ENCODE results near the gene PRKD2.

Gene PRKD2

GRCh38 chr19:46661735-46662592, 55.0 kb downstream of the PRKD2 start:
- DNase-seq (ENCODE audit: low read depth in 3 of 3): peak in 2 of 3 experiments; percentile 55 to 60

- peak; percentile 100 for DNase-seq (ENCODE audit: low read depth in 3 of 3)
Measured at GRCh38 chr19:46661020-46661731, 55.7 kb downstream of the PRKD2 start, which contains the start of gene DACT3. Gene DACT3, minus strand, starts transcription at chr19:46661182. Its CDS starts 118 bp downstream, at chr19:46661064.

GRCh38 chr19:46660551-46661019, 56.3 kb downstream of the PRKD2 start:
- no peak for DNase-seq (ENCODE audit: low read depth in 3 of 3)

GRCh38 chr19:46660008-46660517, 56.9 kb downstream of the PRKD2 start:
- no peak for DNase-seq (ENCODE audit: low read depth in 3 of 3)

GRCh38 chr19:46659151-46660007, 57.5 kb downstream of the PRKD2 start:
- DNase-seq (ENCODE audit: low read depth in 3 of 3): no peak

GRCh38 chr19:46656541-46656940, 60.4 kb downstream of the PRKD2 start:
- no peak for DNase-seq (ENCODE audit: low read depth in 3 of 3)

GRCh38 chr19:46654621-46655152, 62.2 kb downstream of the PRKD2 start:
- no peak for DNase-seq (ENCODE audit: low read depth in 3 of 3)

- DNase-seq (ENCODE audit: low read depth in 3 of 3): no peak
Measured at GRCh38 chr19:46650445-46650844, 66.5 kb downstream of the PRKD2 start.

GRCh38 chr19:46648961-46649960, 67.7 kb downstream of the PRKD2 start:
- DNase-seq (ENCODE audit: low read depth in 3 of 3): no peak

- DNase-seq (ENCODE audit: low read depth in 3 of 3): no peak
Measured at GRCh38 chr19:46648060-46648960, 68.6 kb downstream of the PRKD2 start.

- no peak for DNase-seq (ENCODE audit: low read depth in 3 of 3)
Measured at GRCh38 chr19:46646402-46646801, 70.5 kb downstream of the PRKD2 start.

- DNase-seq (ENCODE audit: low read depth in 3 of 3): no peak
Measured at GRCh38 chr19:46644720-46645119, 72.2 kb downstream of the PRKD2 start.

- DNase-seq (ENCODE audit: low read depth in 3 of 3): no peak
Measured at GRCh38 chr19:46640656-46641055, 76.3 kb downstream of the PRKD2 start.

- DNase-seq (ENCODE audit: low read depth in 3 of 3): no peak
Measured at GRCh38 chr19:46639358-46640182, 77.3 kb downstream of the PRKD2 start.

- no peak for DNase-seq (ENCODE audit: low read depth in 3 of 3)
Measured at GRCh38 chr19:46637224-46637623, 79.7 kb downstream of the PRKD2 start.

- DNase-seq (ENCODE audit: low read depth in 3 of 3): no peak
Measured at GRCh38 chr19:46635920-46636761, 80.8 kb downstream of the PRKD2 start, which contains the start of gene GNG8. Gene GNG8, minus strand, starts transcription at chr19:46636202. Its CDS starts 1,520 bp downstream, at chr19:46634682.

GRCh38 chr19:46634656-46635218, 82.2 kb downstream of the PRKD2 start:
- DNase-seq (ENCODE audit: low read depth in 3 of 3): no peak
